Neutrophil (primary cell): ENCODE measurements around the gene NR2E3.

Experiments used
- H3K27ac ChIP-seq: fragments of 200-600 bp; sonication (generic); 2 replicates; pipeline ENCODE4 v1.5.1; 2016; ENCODE audit warnings: mild to moderate bottlenecking, moderate library complexity
- H3K27me3 ChIP-seq: fragments of 200-600 bp; sonication (generic); 2 replicates; pipeline ENCODE4 v1.6.0; 2016; ENCODE audit warnings: mild to moderate bottlenecking
- H3K36me3 ChIP-seq: fragments of 200-600 bp; sonication (generic); 2 replicates; pipeline ENCODE4 v1.5.1; 2017
- H3K4me1 ChIP-seq, 2 experiments: fragments of 200-600 bp in 1 of 2; sonication (generic) in 1 of 2; 1 replicate in 1 of 2; 2 replicates in 1 of 2; pipeline versions ENCODE4 v1.5.1 to v1.6.1; 2013 to 2016; ENCODE audit warnings: low read depth in 1 of 2, low read length in 1 of 2, mild to moderate bottlenecking in 1 of 2, moderate library complexity in 1 of 2; ENCODE audit not compliant: control insufficient read depth in 1 of 2, insufficient read depth in 1 of 2
- H3K4me3 ChIP-seq, 2 experiments: fragments of 200-600 bp in 1 of 2; sonication (generic) in 1 of 2; 1 replicate in 1 of 2; 2 replicates in 1 of 2; pipeline ENCODE4 v1.5.1; 2013 to 2016; ENCODE audit warnings: low read depth in 1 of 2, low read length in 1 of 2, mild to moderate bottlenecking in 1 of 2, moderate library complexity in 1 of 2
- H3K9me3 ChIP-seq: fragments of 200-600 bp; sonication (generic); 2 replicates; pipeline ENCODE4 v1.5.1; 2016
- CTCF ChIP-seq: fragments of 200-600 bp; sonication (generic); IDR thresholded peaks from 2 replicates; pipeline ENCODE4 v1.5.1; 2016; ENCODE audit warnings: antibody characterized with exemption

The NR2E3 gene

GRCh38 chr15:71810256-71811035 is at the start of gene NR2E3:
Gene NR2E3 (plus strand): TSS chr15:71810554. CDS start chr15:71810744, 190 bp downstream.
- no peak within 1 kb of the TSS for H3K4me3 ChIP-seq
- no peak for TF ChIP-seq CTCF
- H3K27me3 ChIP-seq = no peaks in the 10 kb centered on the region
- H3K4me1 ChIP-seq = no peaks in the 10 kb centered on the region
- H3K36me3 ChIP-seq = no peaks in the 10 kb centered on the region
- H3K9me3 ChIP-seq = no peaks in the 10 kb centered on the region
- no peak within 1 kb of the TSS for H3K27ac ChIP-seq

GRCh38 chr15:71760852-71761251 is 49.5 kb upstream of the NR2E3 start:
- Histone ChIP-seq H3K27ac (no peak overlapping the region), H3K36me3 (no peaks in the 10 kb centered on the region), H3K9me3 (peaks cover 6% of the 10 kb centered on the region), H3K4me1 (no peaks in the 10 kb centered on the region), H3K27me3 (no peaks in the 10 kb centered on the region), H3K4me3 (no peak overlapping the region)
- no peak for TF ChIP-seq CTCF

- TF ChIP-seq CTCF = no peak
- H3K4me3 ChIP-seq = no peak overlapping the region
- H3K9me3 ChIP-seq = peaks cover 6% of the 10 kb centered on the region
- no peaks in the 10 kb centered on the region for H3K27me3 ChIP-seq
- H3K27ac ChIP-seq = no peak overlapping the region
- H3K36me3 ChIP-seq = no peaks in the 10 kb centered on the region
- no peaks in the 10 kb centered on the region for H3K4me1 ChIP-seq
Observed at GRCh38 chr15:71761649-71762048, 48.7 kb upstream of the NR2E3 start.

GRCh38 chr15:71768184-71768583 is 42.2 kb upstream of the NR2E3 start:
- no peak overlapping the region for H3K27ac ChIP-seq
- no peaks in the 10 kb centered on the region for H3K4me1 ChIP-seq
- H3K27me3 ChIP-seq = peaks cover 4% of the 10 kb centered on the region
- H3K9me3 ChIP-seq = no peaks in the 10 kb centered on the region
- H3K36me3 ChIP-seq = no peaks in the 10 kb centered on the region
- H3K4me3 ChIP-seq = no peak overlapping the region
- no peak for TF ChIP-seq CTCF

GRCh38 chr15:71773206-71773859 is 37.0 kb upstream of the NR2E3 start:
- Histone ChIP-seq H3K9me3 (no peaks in the 10 kb centered on the region), H3K27ac (no peak overlapping the region), H3K4me3 (no peak overlapping the region), H3K4me1 (no peaks in the 10 kb centered on the region), H3K36me3 (no peaks in the 10 kb centered on the region), H3K27me3 (no peaks in the 10 kb centered on the region)
- no peak for TF ChIP-seq CTCF
